Uterus (tissue), 4 donors: Measurements from ENCODE around the gene FAM240B. TPM values are rescaled to one million over a fixed set of nuclear protein-coding genes. Genes with fewer than 3 reads are reported as not detected.

Experiments used
- DNase-seq, 2 donors: peaks; one replicate each; pipeline ENCODE4 v3.0.0-alpha.2; 2019 to 2020
- H3K27ac ChIP-seq, 2 donors: fragments of 200-600 bp; sonication (generic); 1 replicate in 1 of 2; 2 replicates in 1 of 2; pipeline ENCODE4 v1.5.1; 2016 to 2018
- H3K27me3 ChIP-seq, 2 donors: fragments of 200-600 bp; sonication (generic); one replicate each; pipeline ENCODE4 v1.5.1; 2018 to 2019; ENCODE audit warnings: control low read depth in 1 of 2
- H3K36me3 ChIP-seq, 2 donors: fragments of 200-600 bp; sonication (generic); one replicate each; pipeline ENCODE4 v1.5.1; 2019; ENCODE audit warnings: control low read depth in 1 of 2
- H3K4me1 ChIP-seq, 2 donors: fragments of 200-600 bp; sonication (generic); one replicate each; pipeline ENCODE4 v1.5.1; 2018 to 2019; ENCODE audit warnings: control low read depth in 1 of 2
- H3K4me3 ChIP-seq, 2 donors: fragments of 200-600 bp; sonication (generic); 1 replicate in 1 of 2; 2 replicates in 1 of 2; pipeline ENCODE4 v1.5.1; 2018 to 2019; ENCODE audit warnings: mild to moderate bottlenecking in 1 of 2
- H3K9me3 ChIP-seq, 2 donors: fragments of 200-600 bp; sonication (generic); one replicate each; pipeline ENCODE4 v1.5.1; 2019; ENCODE audit warnings: control low read depth in 1 of 2
- CTCF ChIP-seq, 4 experiments: fragments of 200-600 bp in 2 of 4; fragments of 450-650 bp in 2 of 4; sonication (generic) in 2 of 4; IDR thresholded peaks; one replicate each; pipeline ENCODE4 v1.5.1; 2016 to 2019; ENCODE audit warnings: antibody characterized with exemption in 4 of 4, mild to moderate bottlenecking in 2 of 4, moderate library complexity in 1 of 4
- POLR2A ChIP-seq, 2 donors: fragments of 450-650 bp; IDR thresholded peaks; one replicate each; pipeline ENCODE4 v1.6.1; 2016; ENCODE audit warnings: antibody characterized with exemption in 2 of 2, mild to moderate bottlenecking in 1 of 2, moderate library complexity in 1 of 2
- intact Hi-C: fragments of 100-400 bp; cut with DNase I; formaldehyde crosslinking; loops from one replicate; pipeline ENCODE4 v1.15.1; 2023; ENCODE audit warnings: low total_unique reads
- total RNA-seq, 4 donors: library from RNA; depleted of rRNA in 3 of 4; stranded (reverse); fragments of >200 nt in 3 of 4; gene quantifications; one replicate each; pipeline versions ENCODE4 v1.1.0 to v1.2.4, GENCODE V29; 2014 to 2023
- donor health status: DM: yes; HTN: yes; CAD: no.

FAM240B gene
- total RNA-seq, 4 donors from 2014 or later, result not detected

- Histone ChIP-seq H3K27me3 (no peaks in the 10 kb centered on the region), H3K27ac (no peak overlapping the region), H3K4me3 (no peak overlapping the region), H3K4me1 (no peaks in the 10 kb centered on the region), H3K36me3 (no peaks in the 10 kb centered on the region), H3K9me3 (no peaks in the 10 kb centered on the region)
- no peak for DNase-seq
- TF ChIP-seq CTCF (IDR thresholded peaks at IDR 0.05), result no peak
- no peak for TF ChIP-seq POLR2A (IDR thresholded peaks at IDR 0.05)
- intact Hi-C loops, result no loop called here
These were observed 49.2 kb downstream of the FAM240B start for GRCh38 chr9:38670542-38671371.

GRCh38 chr9:38668791-38669466 lies 51.0 kb downstream of the FAM240B start:
- no peak for DNase-seq
- Histone ChIP-seq H3K27ac (no peak overlapping the region), H3K9me3 (no peaks in the 10 kb centered on the region), H3K4me3 (no peak overlapping the region), H3K36me3 (no peaks in the 10 kb centered on the region), H3K4me1 (no peaks in the 10 kb centered on the region), H3K27me3 (no peaks in the 10 kb centered on the region)
- TF ChIP-seq POLR2A (IDR thresholded peaks at IDR 0.05) (no peak), CTCF (IDR thresholded peaks at IDR 0.05) (no peak)
- intact Hi-C loops, result no loop called here

- TF ChIP-seq POLR2A (IDR thresholded peaks at IDR 0.05), result no peak
- no peak for TF ChIP-seq CTCF (IDR thresholded peaks at IDR 0.05)
- H3K9me3 ChIP-seq, result no peaks in the 10 kb centered on the region
- H3K4me1 ChIP-seq, result no peaks in the 10 kb centered on the region
- H3K36me3 ChIP-seq, result no peaks in the 10 kb centered on the region
- intact Hi-C loops, result no loop called here
- H3K4me3 ChIP-seq, result no peak overlapping the region
- H3K27me3 ChIP-seq, result no peaks in the 10 kb centered on the region
- DNase-seq, result no peak
- no peak overlapping the region for H3K27ac ChIP-seq
These were observed 57.0 kb downstream of the FAM240B start for GRCh38 chr9:38662763-38663593.

- H3K4me1 ChIP-seq, result no peaks in the 10 kb centered on the region
- H3K36me3 ChIP-seq, result no peaks in the 10 kb centered on the region
- TF ChIP-seq POLR2A (IDR thresholded peaks at IDR 0.05) (no peak), CTCF (IDR thresholded peaks at IDR 0.05) (no peak)
- no peak for DNase-seq
- intact Hi-C loops, result no loop called here
- no peaks in the 10 kb centered on the region for H3K9me3 ChIP-seq
- H3K27me3 ChIP-seq, result no peaks in the 10 kb centered on the region
- H3K4me3 ChIP-seq, result no peak overlapping the region
- no peak overlapping the region for H3K27ac ChIP-seq
These were observed 60.4 kb downstream of the FAM240B start for GRCh38 chr9:38659538-38659937.
